GM13977 (cell line): ENCODE measurements around the gene STX4.
"Not testable (repeated sequence)": the region's sequence is repeated elsewhere in the genome, so short reads cannot be mapped to it uniquely, and the experiment has no call there.

Experiments used
- DNase-seq: peaks from one replicate; pipeline ENCODE4 v3.0.0; 2012; ENCODE audit warnings: low spot score
- in situ Hi-C: fragments of 300-500 bp; cut with MboI; formaldehyde crosslinking; loops from one replicate; pipeline ENCODE4 v1.12.0; 2022; ENCODE audit warnings: low sequenced_read_pairs, low pct_unique_long_range_greater_than_20kb, mixed read lengths, inconsistent platforms; ENCODE audit not compliant: unreplicated experiment
- TF ChIP-seq, protein P1 (sequence below): IDR thresholded peaks from 2 replicates; pipeline ENCODE4 v1.5.1; 2012; ENCODE audit warnings: mild to moderate bottlenecking, control low read depth; ENCODE audit not compliant: insufficient read depth; ENCODE audit errors: extremely low read depth, missing control alignments

Gene STX4

DNA sequence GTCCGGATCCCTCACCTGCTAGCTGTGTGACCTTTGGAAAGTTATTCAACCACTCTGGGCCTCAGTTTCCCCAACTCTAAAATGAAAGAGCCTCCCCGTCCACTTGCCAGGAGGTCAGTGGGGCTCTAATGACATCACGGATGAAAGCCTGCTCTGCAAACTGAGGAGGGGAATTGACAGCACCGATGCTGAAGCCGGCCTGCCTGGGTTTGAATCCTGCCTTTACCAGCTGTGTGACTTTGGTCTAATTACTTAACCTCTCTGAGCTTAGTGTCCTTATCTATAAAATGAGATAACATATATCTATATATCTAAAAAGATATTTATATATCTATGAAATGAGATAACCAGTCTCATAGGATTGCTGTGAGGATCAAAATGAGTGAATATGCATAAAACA, 24.8 kb upstream of the STX4 start:
- in situ Hi-C loops: no loop called here
- no peak for DNase-seq
- TF ChIP-seq, protein P1, sequence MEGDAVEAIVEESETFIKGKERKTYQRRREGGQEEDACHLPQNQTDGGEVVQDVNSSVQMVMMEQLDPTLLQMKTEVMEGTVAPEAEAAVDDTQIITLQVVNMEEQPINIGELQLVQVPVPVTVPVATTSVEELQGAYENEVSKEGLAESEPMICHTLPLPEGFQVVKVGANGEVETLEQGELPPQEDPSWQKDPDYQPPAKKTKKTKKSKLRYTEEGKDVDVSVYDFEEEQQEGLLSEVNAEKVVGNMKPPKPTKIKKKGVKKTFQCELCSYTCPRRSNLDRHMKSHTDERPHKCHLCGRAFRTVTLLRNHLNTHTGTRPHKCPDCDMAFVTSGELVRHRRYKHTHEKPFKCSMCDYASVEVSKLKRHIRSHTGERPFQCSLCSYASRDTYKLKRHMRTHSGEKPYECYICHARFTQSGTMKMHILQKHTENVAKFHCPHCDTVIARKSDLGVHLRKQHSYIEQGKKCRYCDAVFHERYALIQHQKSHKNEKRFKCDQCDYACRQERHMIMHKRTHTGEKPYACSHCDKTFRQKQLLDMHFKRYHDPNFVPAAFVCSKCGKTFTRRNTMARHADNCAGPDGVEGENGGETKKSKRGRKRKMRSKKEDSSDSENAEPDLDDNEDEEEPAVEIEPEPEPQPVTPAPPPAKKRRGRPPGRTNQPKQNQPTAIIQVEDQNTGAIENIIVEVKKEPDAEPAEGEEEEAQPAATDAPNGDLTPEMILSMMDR: no peak

DNA sequence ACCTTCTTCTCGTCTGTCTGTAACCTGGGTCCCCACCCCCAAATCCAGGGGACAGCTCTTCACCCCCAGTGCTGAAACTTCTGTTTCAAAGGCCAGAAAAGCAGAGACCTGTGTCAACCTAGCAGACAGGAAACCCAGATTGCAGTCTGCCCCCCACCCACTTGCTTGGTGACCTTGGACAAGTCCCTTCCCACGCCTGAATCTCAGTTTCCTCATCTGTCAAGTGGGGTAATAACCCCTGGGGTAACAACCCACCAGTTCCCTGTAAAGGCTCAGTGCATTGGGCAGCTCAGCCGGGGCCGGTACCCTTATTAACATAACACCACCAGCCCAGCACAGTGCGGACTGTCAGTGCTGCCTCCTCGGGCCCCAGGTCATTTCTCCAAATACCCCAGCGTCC, 24.2 kb upstream of the STX4 start:
- TF ChIP-seq, protein P1: no peak
- no peak for DNase-seq
- in situ Hi-C loops: no loop called here

DNA sequence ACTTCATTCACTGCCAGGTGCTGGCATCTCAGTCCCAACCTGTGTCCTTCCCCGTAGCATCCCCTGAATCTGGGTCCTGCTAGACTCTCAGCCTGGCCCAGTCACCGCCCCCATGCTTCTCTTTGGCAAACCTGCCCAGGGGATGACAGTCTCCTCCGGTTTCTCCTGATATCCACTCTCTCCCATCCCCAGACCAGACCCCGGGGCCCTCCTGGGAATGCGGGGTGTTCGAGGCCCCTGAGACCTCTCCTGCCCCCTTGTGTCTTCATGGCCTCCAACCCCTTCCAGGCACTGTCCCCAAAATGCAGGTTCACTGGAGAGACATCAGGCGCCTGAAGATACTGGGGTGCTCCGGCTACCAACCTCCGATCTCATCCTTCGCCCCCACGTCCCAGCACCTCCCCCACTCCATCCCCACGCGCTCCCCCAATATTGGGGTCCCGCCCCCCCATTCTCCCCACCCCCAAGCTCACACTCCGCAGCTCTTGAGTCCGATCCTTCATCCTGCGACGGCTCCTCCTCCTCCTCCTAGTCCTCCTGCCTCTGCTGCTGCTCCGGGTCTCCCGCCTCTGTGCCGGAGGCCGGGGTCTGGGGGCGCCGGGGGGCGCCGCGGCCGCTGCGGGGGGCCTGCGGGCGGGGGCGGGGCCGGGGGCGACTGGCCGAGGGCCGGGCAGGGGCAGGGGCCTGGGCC, 23.3 kb upstream of the STX4 start:
- DNase-seq: no peak
- in situ Hi-C loops: no loop called here
- TF ChIP-seq, protein P1: peak; percentile 15

DNA sequence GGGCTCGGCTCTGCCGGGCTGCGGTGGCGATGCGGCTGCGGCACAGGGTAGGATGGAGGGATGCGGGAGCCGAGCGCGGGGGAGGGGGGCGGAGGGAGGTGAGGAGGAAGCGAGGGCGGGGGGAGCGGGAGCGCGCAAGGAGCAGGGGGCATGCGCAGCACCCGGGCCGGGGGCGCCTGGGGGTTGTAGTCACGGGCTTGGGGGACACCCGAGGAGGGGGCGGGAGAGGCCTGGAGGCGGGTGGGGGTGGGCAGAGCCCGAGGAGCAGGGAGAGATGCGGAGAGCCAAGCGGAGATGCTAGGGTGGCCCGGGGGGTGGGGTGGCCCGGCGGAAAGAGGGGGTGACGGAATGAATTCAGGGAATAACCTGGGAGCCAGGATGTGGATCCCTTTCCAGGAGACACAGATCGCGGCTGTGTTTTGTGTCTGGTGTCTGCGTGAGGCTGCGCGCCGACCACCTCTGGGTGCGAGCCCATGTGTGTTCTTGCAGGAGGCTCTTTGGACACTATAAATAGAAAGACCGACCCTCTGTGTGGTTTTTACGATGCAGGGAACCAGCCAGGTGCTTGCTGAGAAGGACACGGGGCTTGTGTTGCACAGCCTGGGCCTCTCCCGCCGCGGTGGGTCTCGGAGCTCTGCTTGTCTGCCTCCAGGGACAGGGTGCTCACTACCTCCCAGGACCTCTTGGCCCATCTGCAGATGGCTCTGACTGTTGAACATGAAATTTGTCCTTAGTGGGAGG, 22.6 kb upstream of the STX4 start, which contains the start of gene STX1B:
TSS of gene STX1B (minus strand) at position 54 of the 741 bp plus-strand sequence. CDS start 242 bp downstream, outside the sequence.
- no peak for DNase-seq
- TF ChIP-seq, protein P1: no peak
- in situ Hi-C loops: no loop called here

DNA sequence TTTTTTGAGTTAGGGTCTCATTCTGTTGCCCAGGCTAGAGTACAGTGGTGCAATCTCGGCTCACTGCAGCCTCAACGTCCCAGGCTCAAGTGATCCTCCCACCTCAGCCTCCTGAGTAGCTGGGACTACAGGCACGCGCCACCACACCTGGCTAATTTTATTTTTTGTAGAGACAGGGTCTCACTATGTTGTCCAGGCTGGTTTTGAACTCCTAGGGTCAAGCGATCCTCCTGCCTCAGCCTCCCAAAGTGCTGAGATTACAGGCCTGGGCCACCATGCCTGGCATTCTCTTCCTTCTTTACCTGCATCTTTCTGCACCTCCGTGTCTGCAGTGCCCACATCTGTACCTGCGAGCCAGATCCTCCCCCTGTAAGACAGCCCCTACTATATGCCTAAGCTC, 21.5 kb upstream of the STX4 start:
- in situ Hi-C loops, DNase-seq: not testable (repeated sequence)

DNA sequence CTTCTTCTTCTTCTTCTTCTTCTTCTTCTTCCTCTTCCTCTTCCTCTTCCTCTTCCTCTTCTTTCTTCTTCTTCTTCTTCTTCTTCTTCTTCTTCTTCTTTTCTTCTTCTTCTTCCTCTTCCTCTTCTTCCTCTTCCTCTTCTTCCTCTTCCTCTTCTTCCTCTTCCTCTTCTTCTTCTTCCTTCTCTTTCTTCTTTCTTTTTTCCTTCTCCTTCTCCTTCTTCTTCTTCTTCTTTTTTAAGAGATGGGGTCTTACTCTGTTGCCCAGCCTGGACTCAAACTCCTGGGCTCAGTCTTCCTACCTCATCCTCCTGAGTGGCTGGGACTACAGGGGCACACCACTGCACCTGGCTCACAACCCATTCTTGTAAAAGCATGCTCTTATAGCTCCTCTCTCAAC, 20.1 kb upstream of the STX4 start:
- in situ Hi-C loops, DNase-seq: not testable (repeated sequence)

DNA sequence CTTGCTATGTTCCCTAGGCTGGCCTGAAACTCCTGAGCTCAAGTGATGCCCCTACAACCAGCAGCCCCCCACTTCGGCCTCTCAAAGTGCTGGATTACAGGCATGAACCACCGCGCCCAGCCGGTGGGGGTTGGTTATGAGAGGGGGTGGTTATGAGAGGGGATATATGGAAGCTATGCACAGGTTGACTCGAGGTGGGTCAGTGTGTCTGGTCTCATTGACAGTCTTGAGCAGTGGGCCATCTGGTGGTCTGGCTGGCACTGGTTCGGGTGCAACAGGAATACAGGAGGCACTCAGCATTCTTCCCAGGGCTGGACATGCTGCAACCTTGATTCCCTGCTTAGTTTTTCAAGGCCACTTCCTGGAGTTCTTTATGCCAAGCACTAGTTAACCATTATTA, 17.3 kb upstream of the STX4 start:
- DNase-seq: no peak
- in situ Hi-C loops: no loop called here
- TF ChIP-seq, protein P1: peak; percentile 25

DNA sequence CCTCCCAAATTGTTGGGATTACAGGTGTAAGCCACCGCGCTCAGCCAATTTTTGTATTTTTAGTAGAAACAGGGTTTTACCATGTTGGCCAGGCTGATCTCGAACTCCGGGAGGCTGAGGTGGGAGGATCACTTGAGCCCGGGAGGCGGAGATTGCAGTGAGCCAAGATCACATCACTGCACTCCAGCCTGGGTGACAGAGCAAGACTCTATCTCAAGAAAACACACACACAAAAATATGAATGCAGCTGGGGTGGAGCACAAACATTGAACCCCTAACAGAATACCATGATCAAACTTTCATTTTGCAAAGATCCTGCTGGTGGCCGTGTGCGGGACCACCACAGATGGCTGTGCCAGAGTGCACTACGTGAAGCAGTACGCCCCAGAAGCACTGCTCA, 15.6 kb upstream of the STX4 start:
- in situ Hi-C loops, DNase-seq: not testable (repeated sequence)
